WTC11 (cell line): ENCODE data around the gene SIAE. TPM values are rescaled to one million over a fixed set of nuclear protein-coding genes. Genes with fewer than 3 reads are reported as not detected.

ENCODE experiments used
- ATAC-seq: fragments of 200-7000 bp; cut with Tn5 transposase; 2 replicates; pipeline ENCODE4 v1.10.0; 2021; ENCODE audit warnings: mild to moderate bottlenecking, moderate library complexity
- CTCF ChIA-PET: fragments of 300-600 bp; sonication (Branson Sonifier 250); formaldehyde crosslinking; loops from one replicate; lab custom pipeline; 2021; ENCODE audit warnings: antibody characterized with exemption; lab: Charles Lee
- POLR2A ChIA-PET: fragments of 350-600 bp; sonication (Branson Sonifier 250); formaldehyde crosslinking; loops from one replicate; lab custom pipeline; 2021; ENCODE audit warnings: antibody characterized with exemption; lab: Charles Lee
- DNase-seq: peaks from one replicate; pipeline ENCODE4 v3.0.0; 2021; ENCODE audit warnings: low spot score
- H3K27ac Mint-ChIP-seq: 2 replicates; pipeline ENCODE4 v1.8.0; 2021; ENCODE audit warnings: mixed read lengths
- H3K27me3 Mint-ChIP-seq: 2 replicates; pipeline ENCODE4 v1.8.0; 2021; ENCODE audit warnings: low read depth, mild to moderate bottlenecking, moderate library complexity, mixed read lengths
- H3K36me3 Mint-ChIP-seq: 2 replicates; pipeline ENCODE4 v1.8.0; 2021; ENCODE audit warnings: mixed read lengths
- H3K4me1 Mint-ChIP-seq: 2 replicates; pipeline ENCODE4 v1.8.0; 2022; ENCODE audit warnings: mixed read lengths
- H3K4me3 Mint-ChIP-seq: 2 replicates; pipeline ENCODE4 v1.8.0; 2021; ENCODE audit warnings: mild to moderate bottlenecking, moderate library complexity, mixed read lengths
- H3K9me3 Mint-ChIP-seq: 2 replicates; pipeline ENCODE4 v1.8.0; 2021; ENCODE audit warnings: mixed read lengths
- FOXK1 ChIP-seq: sonication (generic); formaldehyde crosslinking; IDR thresholded peaks from 2 replicates; pipeline ENCODE4 v1.8.0; 2022; ENCODE audit warnings: mild to moderate bottlenecking, moderate library complexity, missing genetic modification reagents
- GTF2I ChIP-seq: fragments of 250-450 bp; sonication (Bioruptor Pico); conservative IDR thresholded peaks from 2 replicates; pipeline ENCODE4 v1.4.0; 2021; ENCODE audit warnings: mild to moderate bottlenecking
- JUN ChIP-seq: sonication (generic); formaldehyde crosslinking; IDR thresholded peaks from 2 replicates; pipeline ENCODE4 v1.8.0; 2023; ENCODE audit warnings: mild to moderate bottlenecking, missing genetic modification reagents
- KAT7 ChIP-seq: sonication (generic); formaldehyde crosslinking; IDR thresholded peaks from 2 replicates; pipeline ENCODE4 v1.8.1; 2023; ENCODE audit warnings: missing genetic modification reagents, mild to moderate bottlenecking, borderline replicate concordance
- NR1H2 ChIP-seq: sonication (generic); formaldehyde crosslinking; IDR thresholded peaks from 2 replicates; pipeline ENCODE4 v1.9.0; 2021; ENCODE audit warnings: mild to moderate bottlenecking, moderate library complexity, missing genetic modification reagents
- RORB ChIP-seq: fragments of 250-450 bp; sonication (Bioruptor Pico); IDR thresholded peaks from 2 replicates; pipeline ENCODE4 v1.9.0; 2021; ENCODE audit warnings: mild to moderate bottlenecking
- SMAD3 ChIP-seq: sonication (generic); formaldehyde crosslinking; IDR thresholded peaks from 2 replicates; pipeline ENCODE4 v1.8.0; 2022; ENCODE audit warnings: missing genetic modification reagents, mild to moderate bottlenecking, borderline replicate concordance
- SMAD4 ChIP-seq: sonication (generic); formaldehyde crosslinking; IDR thresholded peaks from 2 replicates; pipeline ENCODE4 v1.8.0; 2022; ENCODE audit warnings: mild to moderate bottlenecking, missing genetic modification reagents
- TCF7 ChIP-seq: sonication (generic); formaldehyde crosslinking; IDR thresholded peaks from 2 replicates; pipeline ENCODE4 v1.8.0; 2022; ENCODE audit warnings: mild to moderate bottlenecking, low read depth, missing genetic modification reagents, moderate library complexity
- TP53 ChIP-seq: sonication (generic); formaldehyde crosslinking; IDR thresholded peaks from 2 replicates; pipeline ENCODE4 v1.8.1; 2023; ENCODE audit warnings: mild to moderate bottlenecking, missing genetic modification reagents
- ZNF138 ChIP-seq: sonication (generic); formaldehyde crosslinking; conservative IDR thresholded peaks from 2 replicates; pipeline ENCODE4 v1.8.1; 2022; ENCODE audit warnings: mild to moderate bottlenecking, moderate library complexity, missing genetic modification reagents
- ZNF396 ChIP-seq: fragments of 250-450 bp; sonication (Bioruptor Pico); IDR thresholded peaks from 2 replicates; pipeline ENCODE4 v1.8.0; 2021; ENCODE audit warnings: mild to moderate bottlenecking, moderate library complexity, borderline replicate concordance
- total RNA-seq: library from RNA; stranded (reverse); gene quantifications from 3 replicates; pipeline ENCODE4 v1.2.3, GENCODE V29; 2021
- TF ChIP-seq, protein P1 (sequence below): fragments of 250-450 bp; sonication (Bioruptor Pico); conservative IDR thresholded peaks from 2 replicates; pipeline ENCODE4 v1.9.0; 2021; ENCODE audit warnings: mild to moderate bottlenecking
- TF ChIP-seq, protein P2 (sequence below): fragments of 250-450 bp; sonication (Bioruptor Pico); IDR thresholded peaks from 2 replicates; pipeline ENCODE4 v1.9.0; 2021; ENCODE audit warnings: moderate library complexity, mild to moderate bottlenecking, inconsistent platforms, borderline replicate concordance
- TF ChIP-seq, protein P3 (sequence below): sonication (generic); formaldehyde crosslinking; IDR thresholded peaks from 2 replicates; pipeline ENCODE4 v1.8.0; 2023; ENCODE audit warnings: missing genetic modification reagents, mild to moderate bottlenecking, borderline replicate concordance
- TF ChIP-seq, protein P4 (sequence below): sonication (generic); formaldehyde crosslinking; IDR thresholded peaks from 2 replicates; pipeline ENCODE4 v1.8.0; 2023; ENCODE audit warnings: mild to moderate bottlenecking, missing genetic modification reagents
- TF ChIP-seq, protein P5 (sequence below): sonication (generic); formaldehyde crosslinking; IDR thresholded peaks from 2 replicates; pipeline ENCODE4 v1.8.0; 2022; ENCODE audit warnings: missing genetic modification reagents
- TF ChIP-seq, protein P6 (sequence below): fragments of 250-450 bp; sonication (Bioruptor Pico); IDR thresholded peaks from 2 replicates; pipeline ENCODE4 v1.8.0; 2021; ENCODE audit warnings: mild to moderate bottlenecking
- TF ChIP-seq, protein P7 (sequence below): sonication (generic); formaldehyde crosslinking; IDR thresholded peaks from 2 replicates; pipeline ENCODE4 v1.8.1; 2022; ENCODE audit warnings: low read depth, missing genetic modification reagents, borderline replicate concordance
- TF ChIP-seq, protein P8 (sequence below): sonication (generic); formaldehyde crosslinking; IDR thresholded peaks from 2 replicates; pipeline ENCODE4 v1.8.0; 2022; ENCODE audit warnings: mild to moderate bottlenecking, missing genetic modification reagents

SIAE gene
- total RNA-seq, 1 experiment from 2014 or later: 4.9 TPM

DNA sequence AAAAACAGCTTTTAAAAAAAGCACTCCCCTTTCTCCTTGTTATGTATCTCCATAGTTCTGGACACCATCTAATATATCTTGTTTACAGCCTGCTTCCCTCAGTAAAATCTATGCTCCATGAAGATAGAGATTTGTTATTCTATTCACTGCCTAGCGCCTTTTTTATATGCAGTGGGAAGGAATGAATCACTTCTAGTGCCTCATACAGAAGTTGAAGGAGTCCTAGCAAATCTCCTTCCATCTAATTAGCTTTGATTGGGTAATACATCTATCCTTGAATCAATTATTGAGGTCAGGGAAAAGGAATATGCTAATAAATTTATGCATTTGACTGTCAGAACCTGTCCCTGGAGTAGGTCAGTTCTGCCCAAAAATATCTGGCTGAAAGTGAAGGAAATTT, 26.0 kb upstream of the SIAE start (continued):
- TF ChIP-seq, protein P1, sequence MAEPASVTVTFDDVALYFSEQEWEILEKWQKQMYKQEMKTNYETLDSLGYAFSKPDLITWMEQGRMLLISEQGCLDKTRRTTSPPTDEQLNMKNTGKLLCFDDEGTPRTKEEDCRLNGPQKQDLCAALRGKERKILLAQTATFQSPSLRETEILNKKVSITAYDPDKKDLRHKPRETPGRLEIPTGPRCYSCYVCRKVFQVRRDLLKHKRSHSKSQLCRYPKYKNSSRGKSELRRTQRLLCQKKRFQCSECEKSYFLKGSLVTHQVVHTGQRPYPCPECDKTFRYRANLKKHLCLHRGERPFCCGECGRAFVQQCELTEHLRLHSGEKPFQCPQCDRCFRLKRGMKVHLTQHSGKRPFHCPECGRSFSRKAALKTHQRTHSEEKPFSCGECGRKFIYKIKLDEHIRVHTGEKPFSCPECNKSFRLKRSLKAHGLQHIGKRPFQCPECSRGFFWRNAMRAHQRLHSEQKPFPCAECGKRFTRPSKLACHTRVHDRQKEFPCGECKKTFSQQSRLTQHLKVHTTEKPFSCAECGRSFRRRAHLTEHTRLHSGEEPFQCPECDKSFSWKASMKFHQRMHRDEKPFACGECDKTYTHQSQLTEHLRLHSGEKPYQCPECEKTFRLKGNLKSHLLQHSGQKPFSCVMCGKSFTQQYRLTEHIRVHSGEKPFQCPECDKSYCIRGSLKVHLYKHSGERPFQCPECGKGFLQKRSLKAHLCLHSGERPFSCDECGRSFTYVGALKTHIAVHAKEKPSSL (CRISPR knock-in tag): no peak
- TF ChIP-seq FOXK1: no peak
- TF ChIP-seq, protein P2, sequence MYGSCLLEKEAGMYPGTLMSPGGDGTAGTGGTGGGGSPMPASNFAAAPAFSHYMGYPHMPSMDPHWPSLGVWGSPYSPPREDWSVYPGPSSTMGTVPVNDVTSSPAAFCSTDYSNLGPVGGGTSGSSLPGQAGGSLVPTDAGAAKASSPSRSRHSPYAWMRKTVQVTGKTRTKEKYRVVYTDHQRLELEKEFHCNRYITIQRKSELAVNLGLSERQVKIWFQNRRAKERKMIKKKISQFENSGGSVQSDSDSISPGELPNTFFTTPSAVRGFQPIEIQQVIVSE (CRISPR knock-in tag): no peak
- TF ChIP-seq SMAD3: no peak

DNA sequence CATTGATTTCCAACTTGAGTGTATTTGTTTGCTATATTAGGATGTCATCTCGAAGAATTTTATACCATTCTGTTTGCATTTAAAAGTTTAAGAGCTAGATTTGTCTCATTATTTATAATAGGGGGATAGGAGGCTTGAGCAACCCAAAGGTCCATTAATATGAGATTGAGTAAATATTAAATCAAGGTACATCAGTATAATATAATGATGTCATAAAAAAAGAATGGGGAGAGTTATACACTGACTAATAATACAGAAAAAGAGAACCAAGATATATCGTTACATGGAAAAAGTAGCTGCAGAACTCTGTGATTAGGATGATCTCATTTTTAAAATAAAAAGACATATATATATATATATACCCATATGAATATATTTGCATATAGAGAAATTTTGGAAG, 19.6 kb upstream of the SIAE start:
- Mint-ChIP-seq H3K9me3 (no peaks in the 10 kb centered on the region), H3K27ac (no peak overlapping the region), H3K4me3 (no peak overlapping the region), H3K27me3 (peaks cover 19% of the 10 kb centered on the region), H3K36me3 (no peaks in the 10 kb centered on the region), H3K4me1 (no peaks in the 10 kb centered on the region)
- DNase-seq (no peak), ATAC-seq (no peak)
- ChIA-PET CTCF (no interaction called here), POLR2A (no interaction called here)
- no peak for TF ChIP-seq KAT7
- no peak for TF ChIP-seq ZNF396 (CRISPR knock-in tag)
- TF ChIP-seq SMAD4: no peak
- TF ChIP-seq, protein P3, sequence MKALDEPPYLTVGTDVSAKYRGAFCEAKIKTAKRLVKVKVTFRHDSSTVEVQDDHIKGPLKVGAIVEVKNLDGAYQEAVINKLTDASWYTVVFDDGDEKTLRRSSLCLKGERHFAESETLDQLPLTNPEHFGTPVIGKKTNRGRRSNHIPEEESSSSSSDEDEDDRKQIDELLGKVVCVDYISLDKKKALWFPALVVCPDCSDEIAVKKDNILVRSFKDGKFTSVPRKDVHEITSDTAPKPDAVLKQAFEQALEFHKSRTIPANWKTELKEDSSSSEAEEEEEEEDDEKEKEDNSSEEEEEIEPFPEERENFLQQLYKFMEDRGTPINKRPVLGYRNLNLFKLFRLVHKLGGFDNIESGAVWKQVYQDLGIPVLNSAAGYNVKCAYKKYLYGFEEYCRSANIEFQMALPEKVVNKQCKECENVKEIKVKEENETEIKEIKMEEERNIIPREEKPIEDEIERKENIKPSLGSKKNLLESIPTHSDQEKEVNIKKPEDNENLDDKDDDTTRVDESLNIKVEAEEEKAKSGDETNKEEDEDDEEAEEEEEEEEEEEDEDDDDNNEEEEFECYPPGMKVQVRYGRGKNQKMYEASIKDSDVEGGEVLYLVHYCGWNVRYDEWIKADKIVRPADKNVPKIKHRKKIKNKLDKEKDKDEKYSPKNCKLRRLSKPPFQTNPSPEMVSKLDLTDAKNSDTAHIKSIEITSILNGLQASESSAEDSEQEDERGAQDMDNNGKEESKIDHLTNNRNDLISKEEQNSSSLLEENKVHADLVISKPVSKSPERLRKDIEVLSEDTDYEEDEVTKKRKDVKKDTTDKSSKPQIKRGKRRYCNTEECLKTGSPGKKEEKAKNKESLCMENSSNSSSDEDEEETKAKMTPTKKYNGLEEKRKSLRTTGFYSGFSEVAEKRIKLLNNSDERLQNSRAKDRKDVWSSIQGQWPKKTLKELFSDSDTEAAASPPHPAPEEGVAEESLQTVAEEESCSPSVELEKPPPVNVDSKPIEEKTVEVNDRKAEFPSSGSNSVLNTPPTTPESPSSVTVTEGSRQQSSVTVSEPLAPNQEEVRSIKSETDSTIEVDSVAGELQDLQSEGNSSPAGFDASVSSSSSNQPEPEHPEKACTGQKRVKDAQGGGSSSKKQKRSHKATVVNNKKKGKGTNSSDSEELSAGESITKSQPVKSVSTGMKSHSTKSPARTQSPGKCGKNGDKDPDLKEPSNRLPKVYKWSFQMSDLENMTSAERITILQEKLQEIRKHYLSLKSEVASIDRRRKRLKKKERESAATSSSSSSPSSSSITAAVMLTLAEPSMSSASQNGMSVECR (CRISPR knock-in tag): no peak
- TF ChIP-seq RORB (CRISPR knock-in tag): no peak
- TF ChIP-seq GTF2I: no peak
- TF ChIP-seq, protein P4, sequence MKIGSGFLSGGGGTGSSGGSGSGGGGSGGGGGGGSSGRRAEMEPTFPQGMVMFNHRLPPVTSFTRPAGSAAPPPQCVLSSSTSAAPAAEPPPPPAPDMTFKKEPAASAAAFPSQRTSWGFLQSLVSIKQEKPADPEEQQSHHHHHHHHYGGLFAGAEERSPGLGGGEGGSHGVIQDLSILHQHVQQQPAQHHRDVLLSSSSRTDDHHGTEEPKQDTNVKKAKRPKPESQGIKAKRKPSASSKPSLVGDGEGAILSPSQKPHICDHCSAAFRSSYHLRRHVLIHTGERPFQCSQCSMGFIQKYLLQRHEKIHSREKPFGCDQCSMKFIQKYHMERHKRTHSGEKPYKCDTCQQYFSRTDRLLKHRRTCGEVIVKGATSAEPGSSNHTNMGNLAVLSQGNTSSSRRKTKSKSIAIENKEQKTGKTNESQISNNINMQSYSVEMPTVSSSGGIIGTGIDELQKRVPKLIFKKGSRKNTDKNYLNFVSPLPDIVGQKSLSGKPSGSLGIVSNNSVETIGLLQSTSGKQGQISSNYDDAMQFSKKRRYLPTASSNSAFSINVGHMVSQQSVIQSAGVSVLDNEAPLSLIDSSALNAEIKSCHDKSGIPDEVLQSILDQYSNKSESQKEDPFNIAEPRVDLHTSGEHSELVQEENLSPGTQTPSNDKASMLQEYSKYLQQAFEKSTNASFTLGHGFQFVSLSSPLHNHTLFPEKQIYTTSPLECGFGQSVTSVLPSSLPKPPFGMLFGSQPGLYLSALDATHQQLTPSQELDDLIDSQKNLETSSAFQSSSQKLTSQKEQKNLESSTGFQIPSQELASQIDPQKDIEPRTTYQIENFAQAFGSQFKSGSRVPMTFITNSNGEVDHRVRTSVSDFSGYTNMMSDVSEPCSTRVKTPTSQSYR (CRISPR knock-in tag): no peak
- TF ChIP-seq ZNF138 (CRISPR knock-in tag): no peak
- TF ChIP-seq, protein P5, sequence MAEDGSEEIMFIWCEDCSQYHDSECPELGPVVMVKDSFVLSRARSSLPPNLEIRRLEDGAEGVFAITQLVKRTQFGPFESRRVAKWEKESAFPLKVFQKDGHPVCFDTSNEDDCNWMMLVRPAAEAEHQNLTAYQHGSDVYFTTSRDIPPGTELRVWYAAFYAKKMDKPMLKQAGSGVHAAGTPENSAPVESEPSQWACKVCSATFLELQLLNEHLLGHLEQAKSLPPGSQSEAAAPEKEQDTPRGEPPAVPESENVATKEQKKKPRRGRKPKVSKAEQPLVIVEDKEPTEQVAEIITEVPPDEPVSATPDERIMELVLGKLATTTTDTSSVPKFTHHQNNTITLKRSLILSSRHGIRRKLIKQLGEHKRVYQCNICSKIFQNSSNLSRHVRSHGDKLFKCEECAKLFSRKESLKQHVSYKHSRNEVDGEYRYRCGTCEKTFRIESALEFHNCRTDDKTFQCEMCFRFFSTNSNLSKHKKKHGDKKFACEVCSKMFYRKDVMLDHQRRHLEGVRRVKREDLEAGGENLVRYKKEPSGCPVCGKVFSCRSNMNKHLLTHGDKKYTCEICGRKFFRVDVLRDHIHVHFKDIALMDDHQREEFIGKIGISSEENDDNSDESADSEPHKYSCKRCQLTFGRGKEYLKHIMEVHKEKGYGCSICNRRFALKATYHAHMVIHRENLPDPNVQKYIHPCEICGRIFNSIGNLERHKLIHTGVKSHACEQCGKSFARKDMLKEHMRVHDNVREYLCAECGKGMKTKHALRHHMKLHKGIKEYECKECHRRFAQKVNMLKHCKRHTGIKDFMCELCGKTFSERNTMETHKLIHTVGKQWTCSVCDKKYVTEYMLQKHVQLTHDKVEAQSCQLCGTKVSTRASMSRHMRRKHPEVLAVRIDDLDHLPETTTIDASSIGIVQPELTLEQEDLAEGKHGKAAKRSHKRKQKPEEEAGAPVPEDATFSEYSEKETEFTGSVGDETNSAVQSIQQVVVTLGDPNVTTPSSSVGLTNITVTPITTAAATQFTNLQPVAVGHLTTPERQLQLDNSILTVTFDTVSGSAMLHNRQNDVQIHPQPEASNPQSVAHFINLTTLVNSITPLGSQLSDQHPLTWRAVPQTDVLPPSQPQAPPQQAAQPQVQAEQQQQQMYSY (CRISPR knock-in tag): no peak
- TF ChIP-seq TCF7 (CRISPR knock-in tag): no peak
- TF ChIP-seq, protein P6, sequence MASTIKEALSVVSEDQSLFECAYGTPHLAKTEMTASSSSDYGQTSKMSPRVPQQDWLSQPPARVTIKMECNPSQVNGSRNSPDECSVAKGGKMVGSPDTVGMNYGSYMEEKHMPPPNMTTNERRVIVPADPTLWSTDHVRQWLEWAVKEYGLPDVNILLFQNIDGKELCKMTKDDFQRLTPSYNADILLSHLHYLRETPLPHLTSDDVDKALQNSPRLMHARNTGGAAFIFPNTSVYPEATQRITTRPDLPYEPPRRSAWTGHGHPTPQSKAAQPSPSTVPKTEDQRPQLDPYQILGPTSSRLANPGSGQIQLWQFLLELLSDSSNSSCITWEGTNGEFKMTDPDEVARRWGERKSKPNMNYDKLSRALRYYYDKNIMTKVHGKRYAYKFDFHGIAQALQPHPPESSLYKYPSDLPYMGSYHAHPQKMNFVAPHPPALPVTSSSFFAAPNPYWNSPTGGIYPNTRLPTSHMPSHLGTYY (CRISPR knock-in tag): no peak
- TF ChIP-seq, protein P7, sequence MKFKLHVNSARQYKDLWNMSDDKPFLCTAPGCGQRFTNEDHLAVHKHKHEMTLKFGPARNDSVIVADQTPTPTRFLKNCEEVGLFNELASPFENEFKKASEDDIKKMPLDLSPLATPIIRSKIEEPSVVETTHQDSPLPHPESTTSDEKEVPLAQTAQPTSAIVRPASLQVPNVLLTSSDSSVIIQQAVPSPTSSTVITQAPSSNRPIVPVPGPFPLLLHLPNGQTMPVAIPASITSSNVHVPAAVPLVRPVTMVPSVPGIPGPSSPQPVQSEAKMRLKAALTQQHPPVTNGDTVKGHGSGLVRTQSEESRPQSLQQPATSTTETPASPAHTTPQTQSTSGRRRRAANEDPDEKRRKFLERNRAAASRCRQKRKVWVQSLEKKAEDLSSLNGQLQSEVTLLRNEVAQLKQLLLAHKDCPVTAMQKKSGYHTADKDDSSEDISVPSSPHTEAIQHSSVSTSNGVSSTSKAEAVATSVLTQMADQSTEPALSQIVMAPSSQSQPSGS: no peak
- TF ChIP-seq TP53 (CRISPR knock-in tag): no peak
- TF ChIP-seq JUN (CRISPR knock-in tag): no peak
- TF ChIP-seq, protein P8, sequence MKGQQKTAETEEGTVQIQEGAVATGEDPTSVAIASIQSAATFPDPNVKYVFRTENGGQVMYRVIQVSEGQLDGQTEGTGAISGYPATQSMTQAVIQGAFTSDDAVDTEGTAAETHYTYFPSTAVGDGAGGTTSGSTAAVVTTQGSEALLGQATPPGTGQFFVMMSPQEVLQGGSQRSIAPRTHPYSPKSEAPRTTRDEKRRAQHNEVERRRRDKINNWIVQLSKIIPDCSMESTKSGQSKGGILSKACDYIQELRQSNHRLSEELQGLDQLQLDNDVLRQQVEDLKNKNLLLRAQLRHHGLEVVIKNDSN (CRISPR knock-in tag): no peak
- no peak for TF ChIP-seq NR1H2 (CRISPR knock-in tag)
